Transverse colon (tissue), 4 donors: ENCODE data around the gene TMTC2.

Experiments
- EP300 ChIP-seq: sonication (generic); formaldehyde crosslinking; IDR thresholded peaks from one replicate; pipeline ENCODE4 v1.6.1; 2017; ENCODE audit warnings: antibody characterized with exemption, low read depth
- POLR2A ChIP-seq: fragments of 450-650 bp; IDR thresholded peaks from one replicate; pipeline ENCODE4 v1.6.1; 2016; ENCODE audit warnings: antibody characterized with exemption, mild to moderate bottlenecking, moderate library complexity
- POLR2AphosphoS5 ChIP-seq, 3 donors: sonication (generic); formaldehyde crosslinking; IDR thresholded peaks; one replicate each; pipeline ENCODE4 v1.6.1; 2016; ENCODE audit warnings: antibody characterized with exemption in 3 of 3
- TF ChIP-seq, protein P1 (sequence below), 5 experiments: fragments of 200-600 bp in 3 of 5; fragments of 450-650 bp in 2 of 5; sonication (generic) in 3 of 5; IDR thresholded peaks; 1 replicate in 2 of 5; 2 replicates in 3 of 5; pipeline ENCODE4 v1.5.1; 2016 to 2017; ENCODE audit warnings: antibody characterized with exemption in 5 of 5, inconsistent platforms in 3 of 5, mild to moderate bottlenecking in 2 of 5, moderate library complexity in 1 of 5

DNA sequence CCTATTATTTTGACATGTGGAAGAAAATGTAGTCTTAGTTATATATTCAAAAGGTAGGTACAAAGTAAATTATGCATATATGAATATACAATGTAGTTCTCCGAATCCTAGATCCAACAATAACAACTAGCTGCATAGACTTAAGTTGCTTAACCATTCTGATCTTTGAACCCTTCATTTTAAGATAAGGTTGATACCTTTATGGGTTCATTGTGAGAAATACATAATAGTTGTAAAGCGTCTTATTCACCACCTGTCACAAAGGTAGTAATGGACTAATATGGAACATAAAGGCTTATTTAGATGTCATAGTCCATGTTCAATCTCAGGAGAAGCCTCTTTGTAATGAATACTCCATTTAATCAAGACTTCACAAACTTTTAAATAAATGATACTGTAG, 263.6 kb downstream of the TMTC2 start:
- TF ChIP-seq, protein P1, sequence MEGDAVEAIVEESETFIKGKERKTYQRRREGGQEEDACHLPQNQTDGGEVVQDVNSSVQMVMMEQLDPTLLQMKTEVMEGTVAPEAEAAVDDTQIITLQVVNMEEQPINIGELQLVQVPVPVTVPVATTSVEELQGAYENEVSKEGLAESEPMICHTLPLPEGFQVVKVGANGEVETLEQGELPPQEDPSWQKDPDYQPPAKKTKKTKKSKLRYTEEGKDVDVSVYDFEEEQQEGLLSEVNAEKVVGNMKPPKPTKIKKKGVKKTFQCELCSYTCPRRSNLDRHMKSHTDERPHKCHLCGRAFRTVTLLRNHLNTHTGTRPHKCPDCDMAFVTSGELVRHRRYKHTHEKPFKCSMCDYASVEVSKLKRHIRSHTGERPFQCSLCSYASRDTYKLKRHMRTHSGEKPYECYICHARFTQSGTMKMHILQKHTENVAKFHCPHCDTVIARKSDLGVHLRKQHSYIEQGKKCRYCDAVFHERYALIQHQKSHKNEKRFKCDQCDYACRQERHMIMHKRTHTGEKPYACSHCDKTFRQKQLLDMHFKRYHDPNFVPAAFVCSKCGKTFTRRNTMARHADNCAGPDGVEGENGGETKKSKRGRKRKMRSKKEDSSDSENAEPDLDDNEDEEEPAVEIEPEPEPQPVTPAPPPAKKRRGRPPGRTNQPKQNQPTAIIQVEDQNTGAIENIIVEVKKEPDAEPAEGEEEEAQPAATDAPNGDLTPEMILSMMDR (IDR thresholded peaks at IDR 0.05) = no peak
- no peak for TF ChIP-seq POLR2A
- TF ChIP-seq EP300 = no peak
- TF ChIP-seq POLR2AphosphoS5 (IDR thresholded peaks at IDR 0.05) = no peak
